Activated naive CD8-positive, alpha-beta T cell treated with anti-CD3 and anti-CD28 coated beads, Interleukin-2, amount 50 U/mL, for 16 hours (primary cell): ENCODE results near the gene OR2V2.
"Not testable (repeated sequence)": the region's sequence is repeated elsewhere in the genome, so short reads cannot be mapped to it uniquely, and the experiment has no call there.

Experiments used
- DNase-seq: peaks from one replicate; pipeline ENCODE4 v3.0.0-alpha.2; 2020; ENCODE audit warnings: low read depth, low spot score

Gene OR2V2

GRCh38 chr5:181146927-181147636, at the start of gene OR2V2:
Gene OR2V2, plus strand, starts transcription at chr5:181147586. Its CDS starts 7,357 bp downstream, at chr5:181154943.
- not testable (repeated sequence) for DNase-seq

GRCh38 chr5:181097759-181098491, 49.5 kb upstream of the OR2V2 start:
- DNase-seq: not testable (repeated sequence)

- no peak for DNase-seq
Measured at GRCh38 chr5:181098762-181099601, 48.4 kb upstream of the OR2V2 start.

GRCh38 chr5:181099602-181100086, 47.7 kb upstream of the OR2V2 start:
- DNase-seq: no peak

GRCh38 chr5:181100121-181100875, 47.1 kb upstream of the OR2V2 start:
- no peak for DNase-seq

GRCh38 chr5:181101030-181101641, 46.2 kb upstream of the OR2V2 start:
- not testable (repeated sequence) for DNase-seq

GRCh38 chr5:181101930-181102674, 45.3 kb upstream of the OR2V2 start:
- not testable (repeated sequence) for DNase-seq

- DNase-seq: not testable (repeated sequence)
Measured at GRCh38 chr5:181104259-181104568, 43.2 kb upstream of the OR2V2 start.

- not testable (repeated sequence) for DNase-seq
Measured at GRCh38 chr5:181104606-181105390, 42.6 kb upstream of the OR2V2 start.

GRCh38 chr5:181105391-181106025, 41.9 kb upstream of the OR2V2 start:
- DNase-seq: no peak

- no peak for DNase-seq
Measured at GRCh38 chr5:181107699-181108098, 39.7 kb upstream of the OR2V2 start.

- DNase-seq: no peak
Measured at GRCh38 chr5:181108578-181109165, 38.7 kb upstream of the OR2V2 start.

GRCh38 chr5:181109489-181110013, 37.8 kb upstream of the OR2V2 start:
- DNase-seq: no peak

GRCh38 chr5:181111010-181111409, 36.4 kb upstream of the OR2V2 start:
- DNase-seq: no peak

- DNase-seq: no peak
Measured at GRCh38 chr5:181112476-181112875, 34.9 kb upstream of the OR2V2 start.

GRCh38 chr5:181113572-181113971, 33.8 kb upstream of the OR2V2 start:
- not testable (repeated sequence) for DNase-seq

GRCh38 chr5:181114284-181114843, 33.0 kb upstream of the OR2V2 start:
- no peak for DNase-seq
